GM12801 (cell line): ENCODE data around the gene ALAS1.

Experiments used
- TF ChIP-seq, protein P1 (sequence below): IDR thresholded peaks from one replicate; pipeline ENCODE4 v1.5.1; 2011; ENCODE audit warnings: control low read depth; ENCODE audit not compliant: insufficient read length; ENCODE audit errors: extremely low read depth

Gene ALAS1

GRCh38 chr3:52248165-52248541, 50.2 kb downstream of the ALAS1 start:
- TF ChIP-seq, protein P1, sequence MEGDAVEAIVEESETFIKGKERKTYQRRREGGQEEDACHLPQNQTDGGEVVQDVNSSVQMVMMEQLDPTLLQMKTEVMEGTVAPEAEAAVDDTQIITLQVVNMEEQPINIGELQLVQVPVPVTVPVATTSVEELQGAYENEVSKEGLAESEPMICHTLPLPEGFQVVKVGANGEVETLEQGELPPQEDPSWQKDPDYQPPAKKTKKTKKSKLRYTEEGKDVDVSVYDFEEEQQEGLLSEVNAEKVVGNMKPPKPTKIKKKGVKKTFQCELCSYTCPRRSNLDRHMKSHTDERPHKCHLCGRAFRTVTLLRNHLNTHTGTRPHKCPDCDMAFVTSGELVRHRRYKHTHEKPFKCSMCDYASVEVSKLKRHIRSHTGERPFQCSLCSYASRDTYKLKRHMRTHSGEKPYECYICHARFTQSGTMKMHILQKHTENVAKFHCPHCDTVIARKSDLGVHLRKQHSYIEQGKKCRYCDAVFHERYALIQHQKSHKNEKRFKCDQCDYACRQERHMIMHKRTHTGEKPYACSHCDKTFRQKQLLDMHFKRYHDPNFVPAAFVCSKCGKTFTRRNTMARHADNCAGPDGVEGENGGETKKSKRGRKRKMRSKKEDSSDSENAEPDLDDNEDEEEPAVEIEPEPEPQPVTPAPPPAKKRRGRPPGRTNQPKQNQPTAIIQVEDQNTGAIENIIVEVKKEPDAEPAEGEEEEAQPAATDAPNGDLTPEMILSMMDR = no peak

DNA sequence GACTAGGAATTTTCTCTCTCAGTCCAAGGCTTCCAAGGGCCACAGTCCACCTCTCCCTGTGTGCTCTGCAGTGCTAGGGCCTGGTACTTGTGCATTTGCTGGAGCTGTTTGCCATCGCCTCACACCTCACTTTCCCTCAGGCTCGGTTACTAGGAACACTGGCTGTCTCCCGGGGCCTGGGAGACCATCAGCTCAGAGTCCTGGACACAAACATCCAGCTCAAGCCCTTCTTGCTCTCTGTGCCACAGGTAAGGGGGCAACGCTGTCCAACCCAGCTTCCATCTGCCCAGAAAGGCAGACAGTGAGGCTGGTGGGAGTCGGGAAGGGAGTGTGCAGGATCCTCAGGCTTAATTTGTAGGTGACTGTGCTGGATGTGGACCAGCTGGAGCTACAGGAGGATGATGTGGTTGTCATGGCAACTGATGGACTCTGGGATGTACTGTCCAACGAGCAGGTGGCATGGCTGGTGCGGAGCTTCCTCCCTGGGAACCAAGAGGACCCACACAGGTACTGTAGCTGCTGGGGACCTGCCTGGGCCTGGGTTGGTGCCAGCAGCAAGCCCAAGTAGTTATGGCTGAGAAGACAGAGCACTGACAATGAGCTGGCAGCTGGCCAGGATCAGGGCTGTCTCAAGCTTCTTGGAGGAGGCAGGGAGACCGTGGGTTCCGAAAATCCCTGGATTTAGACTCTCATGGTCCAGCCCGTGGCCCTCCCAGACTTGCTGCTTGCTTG, 51.0 kb downstream of the ALAS1 start:
- TF ChIP-seq, protein P1 = no peak

DNA sequence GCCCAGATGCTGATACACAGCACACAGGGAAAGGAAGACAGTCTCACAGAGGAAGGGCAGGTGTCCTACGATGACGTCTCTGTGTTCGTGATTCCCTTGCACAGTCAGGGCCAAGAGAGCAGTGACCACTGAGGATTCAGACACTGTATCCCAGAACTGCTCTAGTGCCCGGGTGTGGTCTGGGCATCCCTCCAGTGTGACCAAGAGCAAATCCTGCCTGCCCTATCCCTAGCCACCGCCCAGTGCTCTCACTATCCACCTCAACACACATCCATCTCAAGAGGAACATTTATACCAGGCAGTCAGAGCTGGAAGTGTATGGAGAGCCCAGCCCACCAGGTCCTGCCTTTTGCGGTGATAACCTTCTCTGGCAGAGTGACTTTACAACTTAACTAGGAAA, 51.7 kb downstream of the ALAS1 start:
- TF ChIP-seq, protein P1 = no peak

- TF ChIP-seq, protein P1 = no peak
Observed at GRCh38 chr3:52250122-52250521, 52.2 kb downstream of the ALAS1 start.

DNA sequence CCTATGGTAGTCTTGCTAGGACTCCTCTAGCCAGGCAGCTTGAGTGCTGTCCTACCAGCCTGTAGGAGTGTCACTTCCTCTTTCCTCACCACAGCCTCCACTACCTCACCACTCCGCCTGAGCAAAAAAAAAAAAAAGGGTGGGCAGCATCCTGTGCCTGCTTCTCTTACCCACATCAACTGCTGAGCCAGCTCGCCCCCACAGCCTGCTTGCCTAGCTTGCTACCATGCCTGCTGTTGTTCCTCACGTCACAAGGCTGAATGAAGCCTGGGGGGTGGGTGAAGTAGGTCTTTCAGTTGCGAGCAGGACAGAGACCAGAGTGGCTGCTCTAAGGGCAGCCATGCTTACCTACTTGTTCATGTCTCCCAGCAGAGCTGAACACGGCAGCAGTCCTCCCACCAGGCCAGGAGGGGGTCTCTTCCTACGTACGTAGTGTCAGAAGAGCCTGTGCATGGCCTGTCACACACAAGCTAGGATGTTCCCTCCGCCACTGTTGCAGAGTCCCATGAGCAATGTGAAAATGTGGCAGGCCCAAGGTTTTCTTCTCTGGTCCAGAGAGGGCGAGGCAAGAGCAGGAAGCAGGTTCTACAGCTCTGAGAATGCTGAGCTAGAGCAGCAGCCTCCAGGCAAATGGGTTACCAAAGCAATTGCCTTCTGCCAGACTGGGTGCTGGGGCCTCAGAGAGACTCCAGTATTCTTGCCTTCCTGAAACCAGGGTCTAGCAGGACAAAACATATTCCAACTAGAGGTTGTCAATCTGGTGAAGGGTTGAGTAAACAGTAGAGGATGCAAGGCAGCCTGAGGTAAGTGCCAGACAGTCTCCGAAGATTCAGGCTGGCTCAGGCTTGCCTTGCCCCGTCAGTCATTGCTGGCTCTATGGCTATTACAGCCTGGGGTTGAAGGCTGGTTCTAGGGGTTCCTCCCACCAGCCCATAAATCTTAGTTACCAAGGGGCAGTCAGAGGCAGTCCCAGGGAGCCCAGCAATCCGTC, 55.6 kb downstream of the ALAS1 start:
- TF ChIP-seq, protein P1 = no peak

- TF ChIP-seq, protein P1 = no peak
Observed at GRCh38 chr3:52254608-52255007, 56.6 kb downstream of the ALAS1 start.

DNA sequence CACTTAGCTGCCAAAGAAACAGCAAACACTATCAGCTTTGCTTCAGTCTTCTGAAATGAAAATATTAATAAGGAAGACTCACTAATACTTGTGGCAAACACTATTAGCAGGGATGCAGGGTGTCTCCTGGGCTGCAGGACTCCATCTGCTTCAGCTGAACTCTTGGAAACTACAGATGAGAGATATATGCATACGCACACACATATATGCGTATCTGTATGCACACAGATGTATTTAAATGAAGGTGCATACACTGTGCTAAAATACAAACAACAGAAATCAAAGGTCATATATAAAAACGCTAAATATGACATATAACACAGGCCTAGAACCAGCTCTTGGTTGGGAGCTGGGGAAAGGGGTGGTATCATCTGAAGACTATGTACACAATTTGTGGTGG, 58.2 kb downstream of the ALAS1 start:
- TF ChIP-seq, protein P1 = no peak
